Fibroblast of lung (primary cell): ENCODE measurements around the gene DNAI1. TPM values are rescaled to one million over a fixed set of nuclear protein-coding genes. Genes with fewer than 3 reads are reported as not detected.

Source experiments
- DNase-seq, 2 donors: peaks; one replicate each; pipeline versions ENCODE4 v3.0.0 to v3.0.0-alpha.2; 2010; ENCODE audit warnings: low read depth in 2 of 2
- H2AFZ ChIP-seq: 2 replicates; pipeline ENCODE4 v1.5.1; 2012; ENCODE audit warnings: low read length, control low read depth, inconsistent platforms
- H3K27ac ChIP-seq: 2 replicates; pipeline ENCODE4 v1.5.1; 2011; ENCODE audit warnings: low read length, control low read depth; ENCODE audit not compliant: insufficient read depth
- H3K27me3 ChIP-seq: 2 replicates; pipeline ENCODE4 v1.5.1; 2011; ENCODE audit warnings: mild to moderate bottlenecking, low read length; ENCODE audit not compliant: control insufficient read depth, insufficient read depth
- H3K36me3 ChIP-seq: 2 replicates; pipeline ENCODE4 v1.5.1; 2011; ENCODE audit warnings: low read length; ENCODE audit not compliant: control insufficient read depth, insufficient read depth
- H3K4me1 ChIP-seq: 2 replicates; pipeline ENCODE4 v1.5.1; 2011; ENCODE audit warnings: low read length; ENCODE audit not compliant: control insufficient read depth, insufficient read depth; ENCODE audit errors: extremely low read depth
- H3K4me2 ChIP-seq: 2 replicates; pipeline ENCODE4 v1.5.1; 2011; ENCODE audit warnings: low read length, control low read depth; ENCODE audit not compliant: insufficient read depth; ENCODE audit errors: extremely low read depth
- H3K4me3 ChIP-seq, 4 experiments: fragments of 200-600 bp in 1 of 4; sonication (generic) in 1 of 4; replicated peaks in 1 of 4; 2 replicates each; pipeline ENCODE4 v1.5.1; 2011 to 2016; ENCODE audit warnings: low read length in 4 of 4, low read depth in 3 of 4, mild to moderate bottlenecking in 3 of 4, control low read depth in 2 of 4, inconsistent platforms in 1 of 4, mixed read lengths in 1 of 4; ENCODE audit not compliant: insufficient read depth in 1 of 4; ENCODE audit errors: control extremely low read depth in 1 of 4
- H3K79me2 ChIP-seq: 2 replicates; pipeline ENCODE4 v1.5.1; 2012; ENCODE audit warnings: mild to moderate bottlenecking, low read length, inconsistent platforms; ENCODE audit not compliant: control insufficient read depth, insufficient read depth
- H3K9ac ChIP-seq: 2 replicates; pipeline ENCODE4 v1.5.1; 2011; ENCODE audit warnings: mild to moderate bottlenecking, low read length, control low read depth; ENCODE audit not compliant: insufficient read depth
- H3K9me3 ChIP-seq: 2 replicates; pipeline ENCODE4 v1.5.1; 2012; ENCODE audit warnings: low read depth, low read length; ENCODE audit not compliant: control insufficient read depth, insufficient read depth
- H4K20me1 ChIP-seq: 2 replicates; pipeline ENCODE4 v1.5.1; 2011; ENCODE audit warnings: low read length; ENCODE audit not compliant: control insufficient read depth, insufficient read depth; ENCODE audit errors: extremely low read depth
- EZH2 ChIP-seq: IDR thresholded peaks from 2 replicates; pipeline ENCODE4 v1.5.1; 2012; ENCODE audit warnings: low read length, control low read depth, mild to moderate bottlenecking; ENCODE audit errors: missing control alignments
- polyA plus RNA-seq, 2 donors: library from polyadenylated mRNA; depleted of rRNA in 1 of 2; stranded (reverse) in 1 of 2; unstranded in 1 of 2; fragments of >200 nt; gene quantifications; 2 replicates each; pipeline ENCODE4 v1.2.1, GENCODE V29; 2011 to 2012; ENCODE audit warnings: missing spikeins in 1 of 2
- total RNA-seq: library from RNA; depleted of rRNA; stranded (reverse); fragments of >200 nt; gene quantifications from 2 replicates; pipeline ENCODE4 v1.2.1, GENCODE V29; 2014
- TF ChIP-seq, protein P1 (sequence below), 2 donors: IDR thresholded peaks in 1 of 2; conservative IDR thresholded peaks in 1 of 2; 1 replicate in 1 of 2; 2 replicates in 1 of 2; pipeline ENCODE4 v1.5.1; 2011 to 2012; ENCODE audit warnings: low read length in 2 of 2, control low read depth in 1 of 2, inconsistent platforms in 1 of 2, low read depth in 1 of 2, mild to moderate bottlenecking in 1 of 2

DNAI1 gene
- total and polyA plus RNA-seq, 2 donors (not counting 1 experiment from before 2014, with no cell fraction given), result not detected

DNA sequence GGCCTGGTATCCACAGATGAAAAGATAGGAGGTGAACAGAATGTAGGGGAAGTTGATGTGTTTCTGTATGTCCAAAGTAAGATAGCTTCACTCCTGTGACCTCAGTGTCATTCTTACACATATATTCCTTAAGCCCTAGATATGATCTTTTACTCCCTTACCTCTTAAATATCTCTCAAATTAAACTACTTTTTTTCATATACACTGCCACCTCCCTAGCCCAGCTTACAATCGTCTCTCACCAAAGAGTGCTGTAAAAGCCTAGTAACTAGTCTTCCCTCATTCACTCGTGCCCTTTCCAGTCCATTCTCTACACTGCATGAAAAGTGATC lies 5.3 kb downstream of the DNAI1 start:
- H3K79me2 ChIP-seq, result no peaks in the 10 kb centered on the region
- no peak overlapping the region for H2AFZ ChIP-seq
- peaks cover 12% of the 10 kb centered on the region for H3K27me3 ChIP-seq
- no peak overlapping the region for H3K4me2 ChIP-seq
- H4K20me1 ChIP-seq, result no peaks in the 10 kb centered on the region
- H3K9me3 ChIP-seq, result no peaks in the 10 kb centered on the region
- no peaks in the 10 kb centered on the region for H3K4me1 ChIP-seq
- H3K4me3 ChIP-seq, result no peak overlapping the region
- no peaks in the 10 kb centered on the region for H3K36me3 ChIP-seq
- DNase-seq, result no peak
- no peak overlapping the region for H3K27ac ChIP-seq
- TF ChIP-seq, protein P1, sequence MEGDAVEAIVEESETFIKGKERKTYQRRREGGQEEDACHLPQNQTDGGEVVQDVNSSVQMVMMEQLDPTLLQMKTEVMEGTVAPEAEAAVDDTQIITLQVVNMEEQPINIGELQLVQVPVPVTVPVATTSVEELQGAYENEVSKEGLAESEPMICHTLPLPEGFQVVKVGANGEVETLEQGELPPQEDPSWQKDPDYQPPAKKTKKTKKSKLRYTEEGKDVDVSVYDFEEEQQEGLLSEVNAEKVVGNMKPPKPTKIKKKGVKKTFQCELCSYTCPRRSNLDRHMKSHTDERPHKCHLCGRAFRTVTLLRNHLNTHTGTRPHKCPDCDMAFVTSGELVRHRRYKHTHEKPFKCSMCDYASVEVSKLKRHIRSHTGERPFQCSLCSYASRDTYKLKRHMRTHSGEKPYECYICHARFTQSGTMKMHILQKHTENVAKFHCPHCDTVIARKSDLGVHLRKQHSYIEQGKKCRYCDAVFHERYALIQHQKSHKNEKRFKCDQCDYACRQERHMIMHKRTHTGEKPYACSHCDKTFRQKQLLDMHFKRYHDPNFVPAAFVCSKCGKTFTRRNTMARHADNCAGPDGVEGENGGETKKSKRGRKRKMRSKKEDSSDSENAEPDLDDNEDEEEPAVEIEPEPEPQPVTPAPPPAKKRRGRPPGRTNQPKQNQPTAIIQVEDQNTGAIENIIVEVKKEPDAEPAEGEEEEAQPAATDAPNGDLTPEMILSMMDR (conservative IDR thresholded peaks at IDR 0.05 in 1 of 2, IDR thresholded peaks at IDR 0.05 in 1 of 2; ENCODE audit: low read depth in 1 of 2, low read length in 2 of 2), result no peak
- TF ChIP-seq EZH2, result no peak
- no peak overlapping the region for H3K9ac ChIP-seq

DNA sequence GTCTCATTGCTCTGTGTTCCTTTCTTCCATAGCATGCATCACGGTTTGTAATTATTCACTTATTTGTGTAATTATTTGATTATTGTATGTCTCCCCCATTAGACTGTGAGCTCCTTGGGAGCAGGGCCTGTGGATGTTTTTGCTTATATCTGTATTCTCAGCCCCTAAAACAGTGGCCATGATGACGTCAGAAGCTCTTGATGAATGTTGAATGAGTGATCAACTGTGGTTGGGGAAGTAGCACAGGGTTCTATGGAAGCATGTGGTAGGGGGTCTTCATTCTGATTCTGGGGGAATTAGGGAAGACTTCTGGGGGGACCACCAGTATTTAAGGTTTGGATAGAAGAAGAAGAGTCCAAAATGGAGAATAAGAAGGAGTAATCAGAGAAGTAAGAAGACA lies 6.0 kb downstream of the DNAI1 start:
- H4K20me1 ChIP-seq, result no peaks in the 10 kb centered on the region
- H2AFZ ChIP-seq, result no peak overlapping the region
- H3K79me2 ChIP-seq, result no peaks in the 10 kb centered on the region
- no peak overlapping the region for H3K4me2 ChIP-seq
- TF ChIP-seq, protein P1 (conservative IDR thresholded peaks at IDR 0.05 in 1 of 2, IDR thresholded peaks at IDR 0.05 in 1 of 2; ENCODE audit: low read depth in 1 of 2, low read length in 2 of 2), result no peak
- TF ChIP-seq EZH2, result no peak
- H3K27me3 ChIP-seq, result peaks cover 12% of the 10 kb centered on the region
- no peaks in the 10 kb centered on the region for H3K9me3 ChIP-seq
- no peaks in the 10 kb centered on the region for H3K4me1 ChIP-seq
- no peak overlapping the region for H3K4me3 ChIP-seq
- H3K27ac ChIP-seq, result no peak overlapping the region
- DNase-seq, result no peak
- H3K9ac ChIP-seq, result no peak overlapping the region
- no peaks in the 10 kb centered on the region for H3K36me3 ChIP-seq

DNA sequence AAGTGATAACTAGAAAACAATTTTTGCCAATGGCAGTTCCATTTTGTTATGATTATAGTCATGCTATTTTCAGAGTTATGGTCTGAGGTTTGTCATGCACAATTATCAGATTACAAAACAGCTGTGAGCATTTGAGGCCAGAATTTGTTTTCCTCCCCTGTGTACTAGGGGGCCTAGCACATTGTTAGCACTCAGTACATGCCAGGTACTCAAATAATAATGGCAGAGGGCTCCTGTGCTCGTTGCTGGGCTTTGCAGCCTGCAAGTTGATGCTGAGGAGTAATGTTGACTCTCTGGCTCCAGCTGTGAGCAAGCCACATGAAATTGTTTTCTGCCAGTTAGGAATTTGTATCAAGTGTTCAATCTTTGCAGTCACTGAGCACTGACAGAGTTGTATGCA lies 6.9 kb downstream of the DNAI1 start:
- Histone ChIP-seq H3K27ac (no peak overlapping the region), H3K4me2 (no peak overlapping the region), H3K79me2 (no peaks in the 10 kb centered on the region), H3K36me3 (no peaks in the 10 kb centered on the region), H3K9me3 (no peaks in the 10 kb centered on the region), H3K9ac (no peak overlapping the region), H4K20me1 (no peaks in the 10 kb centered on the region), H3K27me3 (peaks cover 12% of the 10 kb centered on the region), H3K4me1 (no peaks in the 10 kb centered on the region), H3K4me3 (no peak overlapping the region), H2AFZ (no peak overlapping the region)
- no peak for DNase-seq
- TF ChIP-seq, protein P1 (conservative IDR thresholded peaks at IDR 0.05 in 1 of 2, IDR thresholded peaks at IDR 0.05 in 1 of 2; ENCODE audit: low read depth in 1 of 2, low read length in 2 of 2), result no peak
- TF ChIP-seq EZH2, result no peak
